ENCODE results near the gene AGRN.

Gene AGRN

GRCh38 chr1:979744-980072 is 40.2 kb upstream of the AGRN start:
- no peak for TF ChIP-seq CREB1 (IDR thresholded peaks at IDR 0.05; ENCODE audit: low read depth)

GRCh38 chr1:980137-980571 is 39.8 kb upstream of the AGRN start:
- no peak for TF ChIP-seq REST (IDR thresholded peaks at IDR 0.05; ENCODE audit: low read depth)
- TF ChIP-seq EGR1 (IDR thresholded peaks at IDR 0.05): no peak
- no peak for TF ChIP-seq NFIC (IDR thresholded peaks at IDR 0.05)
- TF ChIP-seq TEAD4 (IDR thresholded peaks at IDR 0.05): no peak
- TF ChIP-seq EP300 (IDR thresholded peaks at IDR 0.05; ENCODE audit: borderline replicate concordance): no peak
- TF ChIP-seq MAX (IDR thresholded peaks at IDR 0.05): no peak
- TF ChIP-seq RAD21 (IDR thresholded peaks at IDR 0.05; ENCODE audit: low read depth): no peak
- no peak for TF ChIP-seq TAF1 (IDR thresholded peaks at IDR 0.05; ENCODE audit: low read depth)
- TF ChIP-seq ZBTB7A (IDR thresholded peaks at IDR 0.05; ENCODE audit: low read depth): no peak
- TF ChIP-seq TCF12 (IDR thresholded peaks at IDR 0.05; ENCODE audit: low read depth): no peak
- TF ChIP-seq YY1 (IDR thresholded peaks at IDR 0.05; ENCODE audit: low read depth): no peak
- no peak for TF ChIP-seq CREB1 (IDR thresholded peaks at IDR 0.05; ENCODE audit: low read depth)
- no peak for TF ChIP-seq CEBPB (IDR thresholded peaks at IDR 0.05)
- TF ChIP-seq USF1 (IDR thresholded peaks at IDR 0.05): no peak
- TF ChIP-seq FOXM1 (IDR thresholded peaks at IDR 0.05; ENCODE audit: borderline replicate concordance, low read depth): no peak

- no peak for TF ChIP-seq RAD21 (IDR thresholded peaks at IDR 0.05; ENCODE audit: low read depth)
- TF ChIP-seq TAF1 (IDR thresholded peaks at IDR 0.05; ENCODE audit: low read depth): no peak
- no peak for TF ChIP-seq CREB1 (IDR thresholded peaks at IDR 0.05; ENCODE audit: low read depth)
- TF ChIP-seq MAX (IDR thresholded peaks at IDR 0.05): no peak
- no peak for TF ChIP-seq FOXM1 (IDR thresholded peaks at IDR 0.05; ENCODE audit: borderline replicate concordance, low read depth)
- no peak for TF ChIP-seq EP300 (IDR thresholded peaks at IDR 0.05; ENCODE audit: borderline replicate concordance)
These were observed 39.1 kb upstream of the AGRN start for GRCh38 chr1:980602-981395.

GRCh38 chr1:981491-981954 is 38.4 kb upstream of the AGRN start:
- no peak for TF ChIP-seq FOXM1 (IDR thresholded peaks at IDR 0.05; ENCODE audit: borderline replicate concordance, low read depth)
- TF ChIP-seq TCF12 (IDR thresholded peaks at IDR 0.05; ENCODE audit: low read depth): 0 out of 2 replicates have a peak, but pooled peaks have one; percentile 26
- TF ChIP-seq RAD21 (IDR thresholded peaks at IDR 0.05; ENCODE audit: low read depth): no peak
- TF ChIP-seq MAX (IDR thresholded peaks at IDR 0.05): no peak; the same call in 1 of the 2 replicates
- TF ChIP-seq TEAD4 (IDR thresholded peaks at IDR 0.05): no peak
- TF ChIP-seq REST (IDR thresholded peaks at IDR 0.05; ENCODE audit: low read depth): no peak
- no peak for TF ChIP-seq EP300 (IDR thresholded peaks at IDR 0.05; ENCODE audit: borderline replicate concordance)
- TF ChIP-seq CEBPB (IDR thresholded peaks at IDR 0.05): no peak
- no peak for TF ChIP-seq YY1 (IDR thresholded peaks at IDR 0.05; ENCODE audit: low read depth)
- TF ChIP-seq TAF1 (IDR thresholded peaks at IDR 0.05; ENCODE audit: low read depth): no peak
- peak; percentile 56 for TF ChIP-seq NFIC (IDR thresholded peaks at IDR 0.05)
- TF ChIP-seq EGR1 (IDR thresholded peaks at IDR 0.05): no peak
- TF ChIP-seq ZBTB7A (IDR thresholded peaks at IDR 0.05; ENCODE audit: low read depth): 0 out of 2 replicates have a peak, but pooled peaks have one; percentile 13

- TF ChIP-seq TCF12 (IDR thresholded peaks at IDR 0.05; ENCODE audit: low read depth) (no peak), CEBPB (IDR thresholded peaks at IDR 0.05) (no peak), EP300 (IDR thresholded peaks at IDR 0.05; ENCODE audit: borderline replicate concordance) (no peak), TAF1 (IDR thresholded peaks at IDR 0.05; ENCODE audit: low read depth) (no peak), RAD21 (IDR thresholded peaks at IDR 0.05; ENCODE audit: low read depth) (no peak), REST (IDR thresholded peaks at IDR 0.05; ENCODE audit: low read depth) (no peak), MAX (IDR thresholded peaks at IDR 0.05) (no peak), FOXM1 (IDR thresholded peaks at IDR 0.05; ENCODE audit: borderline replicate concordance, low read depth) (no peak), ZBTB7A (IDR thresholded peaks at IDR 0.05; ENCODE audit: low read depth) (no peak), CREB1 (IDR thresholded peaks at IDR 0.05; ENCODE audit: low read depth) (no peak), YY1 (IDR thresholded peaks at IDR 0.05; ENCODE audit: low read depth) (no peak), TEAD4 (IDR thresholded peaks at IDR 0.05) (0 out of 2 replicates have a peak, but pooled peaks have one; percentile 40), EGR1 (IDR thresholded peaks at IDR 0.05) (no peak), USF1 (IDR thresholded peaks at IDR 0.05) (no peak), NFIC (IDR thresholded peaks at IDR 0.05) (peak; percentile 34; the same call in 1 of the 2 replicates)
These were observed 37.9 kb upstream of the AGRN start, which contains the start of gene PERM1 for GRCh38 chr1:981955-982558. TSS of gene PERM1 (minus strand) at chr1:982093. CDS start at chr1:981029, 1,064 bp downstream.
